ENCODE data around the gene OR2D2.
A peak's percentile ranks its signal among the peaks of the same experiment; 100 is the strongest.
"Not testable (repeated sequence)": the region's sequence is repeated elsewhere in the genome, so short reads cannot be mapped to it uniquely, and the experiment has no call there.

The OR2D2 gene, protein sequence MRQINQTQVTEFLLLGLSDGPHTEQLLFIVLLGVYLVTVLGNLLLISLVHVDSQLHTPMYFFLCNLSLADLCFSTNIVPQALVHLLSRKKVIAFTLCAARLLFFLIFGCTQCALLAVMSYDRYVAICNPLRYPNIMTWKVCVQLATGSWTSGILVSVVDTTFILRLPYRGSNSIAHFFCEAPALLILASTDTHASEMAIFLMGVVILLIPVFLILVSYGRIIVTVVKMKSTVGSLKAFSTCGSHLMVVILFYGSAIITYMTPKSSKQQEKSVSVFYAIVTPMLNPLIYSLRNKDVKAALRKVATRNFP

DNA sequence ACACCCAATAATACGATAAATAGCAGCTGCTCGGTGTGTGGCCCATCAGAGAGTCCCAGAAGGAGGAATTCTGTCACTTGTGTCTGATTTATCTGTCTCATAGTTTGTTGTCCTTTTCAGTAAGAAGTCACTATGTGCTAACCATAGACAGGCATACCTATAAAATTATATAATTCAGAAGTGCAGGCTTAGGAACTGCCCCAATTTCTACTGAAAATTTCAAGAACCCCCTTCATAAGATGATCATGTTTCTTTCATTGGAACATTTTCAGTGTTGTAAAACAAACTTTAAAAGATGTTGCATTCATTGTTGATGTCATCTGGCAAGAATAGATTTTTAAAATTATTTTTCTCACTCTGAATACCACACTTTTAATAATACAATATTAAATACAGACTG lies at the start of gene OR2D2:
OR2D2 (minus strand) TSS at position 101 of the 400 bp plus-strand sequence; CDS start at position 101, 0 bp downstream.
- DNase-seq, result no peak

- DNase-seq, result no peak
Measured at GRCh38 chr11:6941970-6942369, 49.7 kb upstream of the OR2D2 start.

GRCh38 chr11:6932145-6932544 lies 39.8 kb upstream of the OR2D2 start:
- DNase-seq, result no peak

- DNase-seq, result no peak
Measured at GRCh38 chr11:6931146-6931713, 38.9 kb upstream of the OR2D2 start.

- DNase-seq, result no peak
Measured at GRCh38 chr11:6928916-6929315, 36.6 kb upstream of the OR2D2 start.

GRCh38 chr11:6927030-6927617 lies 34.8 kb upstream of the OR2D2 start:
- peak; percentile 12 for DNase-seq

GRCh38 chr11:6926208-6927029 lies 34.1 kb upstream of the OR2D2 start, which contains the start of gene ZNF215:
TSS of gene ZNF215 (plus strand) at chr11:6926426. CDS start at chr11:6932273, 5,847 bp downstream.
- peak; percentile 77 for DNase-seq

DNA sequence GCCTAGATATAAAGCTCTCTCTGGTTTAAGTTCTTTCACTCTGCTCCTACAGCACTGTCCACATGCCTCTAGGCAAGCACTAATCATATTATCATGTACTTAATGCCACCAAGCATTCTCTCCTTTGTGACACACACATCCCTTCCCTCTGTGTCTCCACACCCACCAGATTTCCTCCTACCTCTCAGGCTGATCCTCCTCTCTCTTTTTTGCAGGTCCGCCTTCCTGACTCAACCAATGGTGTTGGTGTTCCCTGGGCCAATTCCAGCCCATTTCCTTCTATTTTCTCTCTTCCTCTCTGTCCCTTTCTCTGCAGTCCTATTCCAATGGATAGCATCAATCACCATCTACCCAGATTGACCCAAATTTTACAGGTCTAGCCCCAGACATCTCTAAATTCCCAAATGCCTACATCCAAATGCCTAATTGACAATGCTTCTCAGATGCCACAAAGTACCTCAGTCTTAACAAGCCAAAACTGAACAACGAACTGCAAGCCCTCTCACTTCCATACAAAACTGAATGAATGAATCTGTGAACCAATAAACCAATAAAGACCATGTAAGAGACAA lies 33.4 kb upstream of the OR2D2 start:
- DNase-seq, result peak; percentile 2

DNA sequence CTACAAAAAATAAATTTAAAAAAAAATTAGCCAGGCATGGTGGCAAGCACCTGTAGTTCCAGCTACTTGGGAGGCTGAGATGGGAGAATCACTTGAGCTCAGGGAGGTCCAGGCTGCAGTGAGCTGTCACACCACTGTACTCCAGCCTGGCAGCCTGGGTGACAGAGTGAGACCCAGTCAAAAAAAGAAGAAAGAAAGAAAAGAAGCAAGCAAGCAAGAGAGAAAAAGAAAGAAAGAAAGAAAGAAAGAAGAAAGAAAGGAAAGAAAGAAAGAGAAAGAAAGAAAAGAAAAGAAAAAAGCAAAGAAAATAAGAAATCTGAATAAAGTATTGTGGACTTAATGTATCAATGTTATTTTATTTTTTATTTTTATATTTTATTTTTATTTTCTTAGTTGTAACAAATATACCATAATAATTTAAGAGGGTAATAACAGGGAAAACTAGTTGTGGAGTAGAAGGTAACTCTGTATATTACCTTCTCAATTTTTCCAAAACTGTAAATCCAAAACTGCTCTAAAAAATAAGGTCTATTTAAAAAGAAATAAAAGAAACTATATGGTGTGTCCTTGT lies 32.8 kb upstream of the OR2D2 start:
- no peak for DNase-seq

DNA sequence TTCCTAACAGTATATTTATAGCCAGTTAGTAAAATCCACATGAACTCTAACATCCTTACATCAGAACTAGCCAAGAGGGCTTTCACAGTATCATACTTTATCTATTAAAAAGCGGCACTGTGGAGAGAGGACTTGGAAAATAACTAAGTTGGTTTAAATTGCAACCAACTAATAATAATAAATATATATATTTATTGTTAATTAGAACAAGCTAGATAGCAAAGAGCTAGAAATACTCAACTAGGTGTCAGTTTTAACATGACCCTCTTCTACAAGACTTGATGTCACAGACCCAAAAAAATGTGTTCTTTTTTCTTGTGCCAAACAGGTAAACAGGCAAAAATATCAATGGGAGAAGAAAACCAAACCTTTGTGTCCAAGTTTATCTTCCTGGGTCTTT lies 28.4 kb upstream of the OR2D2 start, which contains the start of gene OR2D3:
OR2D3 (plus strand) TSS at position 301 of the 400 bp plus-strand sequence; CDS start at position 301, 0 bp downstream.
- no peak for DNase-seq

- DNase-seq, result no peak
Measured at GRCh38 chr11:6919698-6920097, 27.4 kb upstream of the OR2D2 start.

- no peak for DNase-seq
Measured at GRCh38 chr11:6911948-6912347, 19.6 kb upstream of the OR2D2 start.

DNA sequence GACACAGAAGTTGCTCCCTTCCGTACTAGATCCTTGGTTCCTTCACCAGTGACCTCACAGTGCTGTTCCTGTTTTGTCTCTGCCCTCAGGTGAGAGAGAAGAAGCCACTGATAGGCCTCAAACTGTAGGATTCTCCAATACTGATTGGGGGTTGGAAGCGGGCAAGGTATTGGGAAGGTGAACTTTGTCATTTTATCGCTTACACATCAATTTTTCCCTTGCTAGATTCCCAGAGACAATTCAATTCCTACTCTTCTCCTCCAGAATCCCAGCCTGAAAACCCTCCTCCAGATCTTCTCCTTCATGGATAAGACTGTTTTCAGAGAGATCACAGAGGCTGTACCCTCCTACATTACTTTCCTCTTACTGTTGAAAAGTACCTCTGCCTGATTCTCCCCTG lies 19.1 kb upstream of the OR2D2 start:
- no peak for DNase-seq

DNA sequence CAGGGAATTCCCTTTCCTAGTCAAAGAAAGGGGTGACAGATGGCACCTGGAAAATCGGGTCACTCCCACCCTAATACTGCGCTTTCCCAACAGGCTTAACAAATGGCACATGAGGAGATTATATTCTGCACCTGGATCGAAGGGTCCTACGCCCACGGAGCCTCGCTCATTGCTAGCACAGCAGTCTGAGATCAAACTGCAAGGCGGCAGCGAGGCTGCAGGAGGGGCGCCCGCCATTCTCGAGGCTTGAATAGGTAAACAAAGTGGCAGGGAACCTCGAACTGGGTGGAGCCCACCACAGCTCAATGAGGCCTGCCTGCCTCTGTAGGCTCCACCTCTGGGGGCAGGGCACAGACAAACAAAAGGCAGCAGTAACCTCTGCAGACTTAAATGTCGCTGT lies 12.5 kb upstream of the OR2D2 start:
- not testable (repeated sequence) for DNase-seq

DNA sequence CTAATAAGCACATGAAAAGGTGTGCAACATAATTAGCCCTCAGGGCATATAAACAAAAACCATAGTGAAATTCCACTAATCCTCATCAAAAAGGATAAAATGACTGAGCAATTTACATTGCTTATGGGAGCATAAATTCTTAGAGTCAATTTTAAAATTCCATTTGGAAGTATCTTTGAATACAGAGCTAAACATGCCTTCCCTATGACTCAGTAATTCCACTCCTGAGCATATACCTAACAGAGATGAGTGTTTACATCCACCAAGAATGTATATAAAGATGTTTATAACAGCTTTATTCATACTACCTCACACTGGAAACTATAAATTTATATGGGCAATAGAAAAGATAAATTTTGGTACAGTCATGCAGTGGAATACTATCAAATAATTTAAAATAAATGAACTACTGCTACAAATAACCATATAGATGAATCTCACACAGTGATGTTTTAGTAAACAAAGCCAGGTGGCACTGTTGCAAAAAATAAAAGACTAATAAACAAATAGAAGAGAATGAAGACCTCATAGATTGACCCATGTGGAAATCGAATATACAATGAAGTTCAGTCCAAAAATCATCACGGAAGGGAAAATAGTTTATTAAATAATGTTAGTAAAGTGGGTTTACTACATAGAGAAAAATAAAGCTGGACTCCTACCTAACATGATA lies 8.2 kb upstream of the OR2D2 start:
- DNase-seq, result no peak

- no peak for DNase-seq
Measured at GRCh38 chr11:6898911-6899310, 6.6 kb upstream of the OR2D2 start.

DNA sequence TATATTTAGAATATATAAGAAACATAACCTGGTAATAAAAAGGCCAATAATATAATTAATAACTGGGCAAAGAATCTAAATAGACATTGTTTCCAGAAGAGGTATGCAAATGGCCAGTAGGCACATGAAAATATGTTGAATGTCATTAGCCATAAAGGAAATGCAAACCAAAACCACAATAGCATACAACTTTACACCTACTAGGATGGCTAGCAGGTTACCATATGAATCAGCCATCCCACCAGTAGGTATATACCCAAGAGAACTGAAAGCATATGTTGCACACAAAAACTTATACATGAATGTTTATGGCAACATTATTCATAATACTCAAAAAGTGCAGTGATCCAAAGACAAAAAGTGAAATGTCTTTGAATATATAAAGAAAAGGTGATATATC lies 2.7 kb upstream of the OR2D2 start:
- DNase-seq, result no peak

DNA sequence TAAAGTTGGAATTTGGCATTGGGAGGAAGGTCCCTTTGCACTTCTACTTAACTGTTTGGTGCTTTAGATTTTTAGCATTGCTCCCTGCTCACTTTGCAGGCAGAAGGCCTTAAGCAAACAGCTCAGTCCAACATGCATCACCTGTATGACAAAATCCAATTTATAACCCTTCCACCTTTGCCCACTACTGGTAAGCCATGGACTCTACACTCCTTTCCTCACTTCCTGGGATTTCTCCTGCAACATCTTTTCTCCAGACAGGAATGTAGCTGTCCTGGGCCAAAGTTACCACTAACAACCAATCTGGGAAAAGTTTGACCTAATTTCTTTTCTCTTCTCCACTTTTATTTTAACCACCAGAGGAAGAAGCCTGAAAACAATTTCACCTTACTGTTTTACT lies 1.8 kb upstream of the OR2D2 start:
- no peak for DNase-seq

DNA sequence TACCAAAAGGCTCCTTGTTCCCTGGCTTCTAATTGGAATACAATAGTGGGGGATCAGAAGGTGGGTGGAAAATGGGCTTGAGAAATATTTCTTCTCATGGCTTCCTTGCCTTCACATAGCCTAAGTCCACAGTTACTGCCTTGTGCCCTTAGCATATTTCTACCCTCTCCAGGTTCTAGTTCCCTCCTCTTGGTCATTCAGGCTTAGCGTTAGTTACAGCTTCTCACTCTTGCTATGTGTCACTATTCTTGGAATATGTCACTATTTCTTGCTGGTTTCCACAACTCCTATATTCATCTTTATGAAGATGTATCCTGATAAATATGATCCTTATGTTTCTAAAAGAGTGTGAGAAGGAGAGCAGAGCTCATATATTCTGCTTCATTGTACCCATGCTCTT lies 2.5 kb downstream of the OR2D2 start:
- DNase-seq, result no peak

GRCh38 chr11:6888830-6889229 lies 3.5 kb downstream of the OR2D2 start:
- no peak for DNase-seq

DNA sequence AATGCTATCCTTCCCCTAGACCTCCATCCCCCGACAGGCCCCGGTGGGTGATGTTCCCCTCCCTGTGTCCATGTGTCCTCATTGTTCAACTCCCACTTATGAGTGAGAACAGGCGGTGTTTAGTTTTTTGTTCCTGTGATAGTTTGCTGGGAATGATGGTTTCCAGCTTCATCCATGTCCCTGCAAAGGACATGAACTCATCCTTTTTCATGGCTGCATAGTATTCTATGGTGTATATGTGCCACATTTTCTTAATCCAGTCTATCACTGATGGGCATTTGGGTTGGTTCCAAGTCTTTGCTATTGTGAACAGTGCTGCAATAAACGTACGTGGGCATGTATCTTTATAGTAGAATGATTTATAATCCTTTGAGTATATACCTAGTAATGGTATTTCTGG lies 4.6 kb downstream of the OR2D2 start:
- DNase-seq, result not testable (repeated sequence)

GRCh38 chr11:6882751-6883150 lies 9.5 kb downstream of the OR2D2 start:
- no peak for DNase-seq
